GM21786 (cell line): ENCODE results near the gene C14orf39.

ENCODE experiments used
- ATAC-seq: cut with Tn5 transposase; IDR thresholded peaks from one replicate; pipeline ENCODE4 v1.9.1; 2021; ENCODE audit not compliant: unreplicated experiment

The C14orf39 gene, protein sequence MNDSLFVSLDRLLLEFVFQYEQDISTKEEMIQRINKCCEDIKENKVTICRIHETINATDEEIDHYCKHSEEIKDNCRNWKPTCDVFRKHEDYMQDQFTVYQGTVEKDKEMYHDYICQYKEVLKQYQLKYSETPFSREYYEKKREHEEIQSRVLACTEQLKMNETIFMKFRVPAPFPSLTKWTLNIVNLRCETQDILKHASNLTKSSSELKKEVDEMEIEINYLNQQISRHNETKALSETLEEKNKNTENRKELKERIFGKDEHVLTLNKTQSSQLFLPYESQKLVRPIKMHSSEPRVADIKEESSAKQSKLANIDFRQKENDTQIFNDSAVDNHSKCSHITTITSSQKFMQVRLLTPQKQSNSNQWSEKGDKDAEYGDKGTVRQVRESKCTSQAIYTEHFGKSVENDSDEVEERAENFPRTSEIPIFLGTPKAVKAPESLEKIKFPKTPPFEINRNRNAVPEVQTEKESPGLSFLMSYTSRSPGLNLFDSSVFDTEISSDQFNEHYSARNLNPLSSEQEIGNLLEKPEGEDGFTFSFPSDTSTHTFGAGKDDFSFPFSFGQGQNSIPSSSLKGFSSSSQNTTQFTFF

DNA sequence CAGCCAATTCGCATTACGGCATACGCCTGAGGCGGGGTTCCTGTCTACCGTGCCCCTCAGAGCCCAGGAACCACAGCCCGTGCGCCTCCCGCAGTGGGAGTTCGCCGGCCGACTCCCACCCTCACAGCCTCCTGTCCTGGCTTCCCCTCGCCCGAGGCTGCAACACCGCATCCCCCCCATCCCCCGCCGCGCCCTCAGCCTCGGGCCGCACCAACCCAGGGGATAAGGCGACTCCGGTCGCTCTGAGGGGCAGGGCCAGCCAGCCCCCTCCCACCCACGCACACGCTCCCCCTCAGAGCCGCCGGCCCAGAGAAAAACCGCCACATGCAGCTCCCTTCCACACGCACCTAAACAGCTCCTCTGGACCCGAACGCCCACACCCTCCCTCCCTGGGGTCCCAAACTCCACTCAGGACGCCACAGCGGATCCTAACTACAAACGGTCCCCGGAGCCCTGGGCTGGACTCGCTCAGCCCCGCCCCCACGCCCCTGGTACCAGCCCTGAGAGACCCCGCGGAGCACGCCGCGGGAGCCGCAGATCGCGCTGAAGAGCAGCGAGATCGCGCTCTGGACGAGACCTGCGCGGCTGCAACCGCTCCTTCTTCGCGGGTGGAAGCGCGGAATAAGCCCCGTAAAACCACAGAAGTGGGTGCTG, at the start of gene C14orf39:
C14orf39 (minus strand) TSS at position 466 of the 654 bp plus-strand sequence. CDS start 985 bp downstream, outside the sequence.
- ATAC-seq: no peak

- no peak for ATAC-seq
Measured at GRCh38 chr14:60532442-60532841, 46.6 kb upstream of the C14orf39 start.

- ATAC-seq: no peak
Measured at GRCh38 chr14:60515511-60516289, 29.8 kb upstream of the C14orf39 start.

- ATAC-seq: no peak
Measured at GRCh38 chr14:60514741-60515491, 29.1 kb upstream of the C14orf39 start.

DNA sequence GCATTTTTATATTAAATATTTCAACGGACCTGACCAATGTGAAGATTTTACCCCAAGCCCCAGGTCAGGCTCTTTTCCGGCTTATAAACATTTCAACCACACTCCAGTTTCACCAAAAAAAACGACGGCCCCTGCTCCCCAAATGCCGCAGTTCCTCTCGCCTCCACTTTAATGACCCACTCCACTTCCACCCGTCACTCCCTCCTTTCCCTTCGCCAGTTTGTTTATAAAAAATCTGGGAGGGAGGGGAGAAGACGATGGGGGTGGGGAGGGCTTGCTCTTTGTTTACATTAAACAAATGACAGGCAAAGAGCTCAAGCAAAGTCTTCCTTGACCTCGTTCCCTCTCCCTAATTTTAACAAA, 28.5 kb upstream of the C14orf39 start:
- no peak for ATAC-seq

GRCh38 chr14:60512973-60513571, 27.2 kb upstream of the C14orf39 start:
- ATAC-seq: no peak

DNA sequence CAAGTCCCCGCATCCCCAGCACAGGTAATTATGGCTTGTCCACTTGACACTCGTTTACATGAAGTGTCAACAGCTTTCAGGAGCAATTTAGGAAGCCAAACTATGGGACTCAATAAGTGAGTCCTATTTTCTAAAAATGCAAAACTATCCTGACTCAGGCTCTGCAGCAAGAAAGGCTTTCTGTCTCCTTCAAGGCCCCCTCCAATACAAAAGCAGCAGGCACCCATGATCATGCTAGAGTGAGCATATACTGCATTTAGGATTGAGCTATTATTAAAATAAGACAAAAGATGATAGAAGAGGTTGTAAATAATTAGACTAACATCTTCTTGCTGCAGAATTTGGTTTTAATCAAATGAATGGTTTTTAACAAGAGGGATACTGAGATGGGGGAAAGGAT, 26.3 kb upstream of the C14orf39 start:
- ATAC-seq: no peak

- no peak for ATAC-seq
Measured at GRCh38 chr14:60510951-60511599, 25.2 kb upstream of the C14orf39 start.

DNA sequence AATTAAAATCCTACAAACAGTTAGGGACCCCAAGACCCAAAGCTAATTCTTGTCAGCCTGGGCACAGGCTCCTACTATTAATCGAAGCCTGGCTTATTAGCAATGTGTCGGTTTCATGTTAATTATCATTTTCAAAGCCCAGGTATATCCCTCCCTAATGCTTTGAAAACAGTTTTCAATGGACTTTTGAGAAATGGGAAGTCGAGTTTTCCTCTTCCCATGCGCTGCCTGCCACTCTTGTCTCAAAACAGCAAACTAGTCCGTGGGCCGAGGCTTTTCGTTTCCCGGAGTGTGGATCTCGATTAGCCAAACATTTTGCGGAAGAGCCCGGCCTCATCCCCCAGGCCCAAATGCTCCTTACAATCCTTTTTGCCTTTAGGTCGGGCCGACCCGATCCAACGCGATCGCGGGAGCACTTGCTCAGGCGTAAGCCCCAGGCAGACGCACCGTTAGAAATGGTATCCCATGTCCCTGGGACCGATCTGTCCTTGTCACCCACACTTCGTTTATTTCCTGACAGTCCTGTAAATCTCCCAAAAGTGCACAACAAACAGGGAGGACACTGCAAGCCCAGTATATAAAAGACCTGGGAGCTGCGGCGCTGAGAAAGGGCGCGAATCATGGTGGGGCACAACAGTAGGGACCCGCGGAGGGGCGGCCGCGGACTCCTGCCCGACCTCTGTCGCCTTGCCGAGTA, 24.5 kb upstream of the C14orf39 start:
- ATAC-seq: no peak

DNA sequence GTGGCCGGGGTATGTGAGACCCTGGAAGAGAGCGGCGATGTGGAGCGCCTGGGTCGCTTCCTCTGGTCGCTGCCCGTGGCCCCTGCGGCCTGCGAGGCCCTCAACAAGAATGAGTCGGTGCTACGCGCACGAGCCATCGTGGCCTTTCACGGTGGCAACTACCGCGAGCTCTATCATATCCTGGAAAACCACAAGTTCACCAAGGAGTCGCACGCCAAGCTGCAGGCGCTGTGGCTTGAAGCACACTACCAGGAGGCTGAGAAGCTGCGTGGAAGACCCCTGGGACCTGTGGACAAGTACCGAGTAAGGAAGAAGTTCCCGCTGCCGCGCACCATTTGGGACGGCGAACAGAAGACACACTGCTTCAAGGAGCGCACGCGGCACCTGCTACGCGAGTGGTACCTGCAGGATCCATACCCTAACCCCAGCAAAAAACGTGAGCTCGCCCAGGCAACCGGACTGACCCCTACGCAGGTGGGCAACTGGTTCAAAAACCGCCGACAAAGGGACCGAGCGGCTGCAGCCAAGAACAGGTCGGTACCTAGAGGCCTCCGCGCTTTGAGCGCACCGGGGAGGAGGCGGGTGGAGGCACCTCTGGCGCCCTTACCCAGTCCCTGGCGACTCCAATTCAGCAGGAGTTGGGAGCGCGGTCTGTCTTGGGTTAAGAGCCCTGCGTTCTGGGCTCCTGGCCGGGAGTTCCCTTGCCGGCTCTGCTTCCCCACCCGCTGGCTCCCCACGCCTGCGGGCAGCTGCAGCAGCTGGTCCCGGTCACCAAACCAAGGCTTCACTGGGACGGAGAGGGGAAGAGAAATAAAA, 23.8 kb upstream of the C14orf39 start:
- no peak for ATAC-seq

- no peak for ATAC-seq
Measured at GRCh38 chr14:60508707-60509437, 23.0 kb upstream of the C14orf39 start, which contains the start of gene SIX6. SIX6 (plus strand) TSS chr14:60509146; CDS start chr14:60509399, 253 bp downstream.

GRCh38 chr14:60508363-60508706, 22.5 kb upstream of the C14orf39 start:
- ATAC-seq: no peak

DNA sequence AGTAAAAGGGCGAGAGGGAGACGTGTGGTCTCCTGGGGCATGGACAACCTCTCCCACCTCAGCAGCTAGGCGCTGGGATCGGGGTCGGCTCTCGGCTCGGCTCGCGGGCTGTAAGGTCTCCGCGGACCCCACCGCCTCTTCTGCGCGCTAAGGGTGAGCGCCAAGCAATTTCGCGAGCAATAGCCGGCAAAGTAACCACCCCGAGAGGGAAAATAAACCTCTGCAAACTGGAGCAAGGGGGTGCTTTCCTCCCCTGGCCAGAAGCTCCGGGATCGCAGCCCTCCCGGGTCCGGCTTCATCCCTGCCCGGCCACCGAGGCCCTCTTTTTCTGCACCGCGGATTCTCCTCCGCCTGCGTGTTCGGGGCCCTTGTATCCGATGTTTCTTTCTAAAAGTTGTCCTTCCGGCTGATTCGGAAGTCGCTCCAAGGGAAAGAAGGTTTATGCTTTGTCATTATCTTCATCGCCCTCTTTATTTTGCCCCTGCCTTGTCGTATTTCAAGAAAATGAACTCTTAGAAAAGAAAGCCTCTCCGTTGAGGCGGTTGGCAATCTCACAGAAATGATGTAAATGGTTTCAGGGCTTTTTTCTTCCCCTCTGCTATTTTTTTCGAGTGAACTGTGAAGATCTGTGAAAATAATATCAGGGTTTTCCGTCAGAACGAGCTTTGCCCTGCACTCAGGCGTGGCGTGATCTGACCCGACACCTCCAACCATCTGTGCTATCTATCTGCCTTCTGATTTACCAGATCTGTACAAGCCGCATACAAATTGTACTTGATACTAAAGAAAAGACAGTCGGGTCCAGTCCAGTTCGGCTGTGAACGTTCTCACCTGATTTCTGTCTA, 21.3 kb upstream of the C14orf39 start:
- no peak for ATAC-seq

- ATAC-seq: no peak
Measured at GRCh38 chr14:60506462-60506984, 20.7 kb upstream of the C14orf39 start.

DNA sequence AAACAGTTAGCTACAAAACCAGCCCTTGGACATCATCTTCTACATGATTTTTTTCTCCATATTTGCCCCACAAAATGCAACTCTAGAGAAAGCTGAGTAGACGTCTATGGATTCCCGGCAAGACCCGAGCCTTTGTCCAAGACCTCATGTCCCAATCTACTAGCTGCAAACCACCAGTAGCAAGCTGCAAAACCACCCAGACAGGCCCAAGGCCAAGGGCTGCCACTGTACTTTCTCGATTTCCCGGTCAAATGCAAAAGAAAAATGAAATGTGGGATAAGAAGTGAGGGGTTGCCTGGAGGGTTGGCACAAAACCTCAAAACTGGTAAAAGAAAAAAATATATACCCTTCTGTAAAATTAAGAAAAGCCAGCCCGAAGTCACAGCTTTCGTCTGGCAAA, 20.1 kb upstream of the C14orf39 start:
- no peak for ATAC-seq

DNA sequence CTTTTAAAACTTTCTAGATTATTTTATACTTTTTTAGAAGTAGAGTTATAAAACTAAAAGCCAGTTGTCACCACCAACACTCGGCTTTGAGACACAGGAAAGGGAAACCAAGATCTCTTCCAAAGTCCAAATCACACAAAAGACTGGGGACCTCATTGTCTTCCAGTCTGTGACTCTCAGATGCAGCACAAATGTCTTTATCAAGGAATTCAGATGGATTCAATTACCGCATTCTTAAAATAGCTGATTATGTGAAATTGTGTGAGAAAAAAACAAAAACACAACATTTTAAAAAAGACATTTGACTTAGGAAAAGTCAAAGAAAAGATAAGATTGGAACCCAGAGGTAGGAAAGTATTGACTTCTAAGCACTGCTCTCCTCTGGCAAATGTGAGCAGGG, 19.6 kb upstream of the C14orf39 start:
- no peak for ATAC-seq
